ENCODE measurements around the gene CYP2C8.
"Not testable (repeated sequence)": the region's sequence is repeated elsewhere in the genome, so short reads cannot be mapped to it uniquely, and the experiment has no call there.

CYP2C8 gene

GRCh38 chr10:95069286-95069685, at the start of gene CYP2C8:
TSS of gene CYP2C8 (minus strand) at chr10:95069497. CDS start at chr10:95069402, 95 bp downstream.
- no peak for DNase-seq (ENCODE audit: low read depth)

GRCh38 chr10:95116869-95117269, 47.6 kb upstream of the CYP2C8 start:
- DNase-seq (ENCODE audit: low read depth) = no peak

- not testable (repeated sequence) for DNase-seq (ENCODE audit: low read depth)
Measured at GRCh38 chr10:95110823-95111222, 41.5 kb upstream of the CYP2C8 start.

GRCh38 chr10:95097805-95098204, 28.5 kb upstream of the CYP2C8 start:
- DNase-seq (ENCODE audit: low read depth) = no peak

GRCh38 chr10:95096143-95096542, 26.8 kb upstream of the CYP2C8 start:
- DNase-seq (ENCODE audit: low read depth) = no peak

GRCh38 chr10:95079626-95080025, 10.3 kb upstream of the CYP2C8 start:
- DNase-seq (ENCODE audit: low read depth) = not testable (repeated sequence)

GRCh38 chr10:95077556-95077955, 8.3 kb upstream of the CYP2C8 start:
- no peak for DNase-seq (ENCODE audit: low read depth)

GRCh38 chr10:95071107-95071660, 1.9 kb upstream of the CYP2C8 start:
- DNase-seq (ENCODE audit: low read depth) = no peak

- DNase-seq (ENCODE audit: low read depth) = not testable (repeated sequence)
Measured at GRCh38 chr10:95064125-95064524, 5.2 kb downstream of the CYP2C8 start.

- DNase-seq (ENCODE audit: low read depth) = no peak
Measured at GRCh38 chr10:95056744-95057363, 12.4 kb downstream of the CYP2C8 start.

- DNase-seq (ENCODE audit: low read depth) = no peak
Measured at GRCh38 chr10:95049919-95050318, 19.4 kb downstream of the CYP2C8 start.

GRCh38 chr10:95048206-95048605, 21.1 kb downstream of the CYP2C8 start:
- DNase-seq (ENCODE audit: low read depth) = no peak

GRCh38 chr10:95039281-95039680, 30.0 kb downstream of the CYP2C8 start:
- DNase-seq (ENCODE audit: low read depth) = no peak

- no peak for DNase-seq (ENCODE audit: low read depth)
Measured at GRCh38 chr10:95035332-95036295, 33.7 kb downstream of the CYP2C8 start.

- DNase-seq (ENCODE audit: low read depth) = no peak
Measured at GRCh38 chr10:95034401-95034800, 34.9 kb downstream of the CYP2C8 start.

- DNase-seq (ENCODE audit: low read depth) = no peak
Measured at GRCh38 chr10:95031656-95032055, 37.6 kb downstream of the CYP2C8 start.

- DNase-seq (ENCODE audit: low read depth) = no peak
Measured at GRCh38 chr10:95026461-95026860, 42.8 kb downstream of the CYP2C8 start.

- no peak for DNase-seq (ENCODE audit: low read depth)
Measured at GRCh38 chr10:94997741-94998174, 71.5 kb downstream of the CYP2C8 start.

GRCh38 chr10:94992811-94993210, 76.5 kb downstream of the CYP2C8 start:
- DNase-seq (ENCODE audit: low read depth) = no peak

- no peak for DNase-seq (ENCODE audit: low read depth)
Measured at GRCh38 chr10:94991243-94991888, 77.9 kb downstream of the CYP2C8 start.

- no peak for DNase-seq (ENCODE audit: low read depth)
Measured at GRCh38 chr10:94989192-94989591, 80.1 kb downstream of the CYP2C8 start.
